Dermis microvascular lymphatic vessel endothelial cell (primary cell): ENCODE measurements around the gene METTL16. TPM values are rescaled to one million over a fixed set of nuclear protein-coding genes. Genes with fewer than 3 reads are reported as not detected.

Source experiments
- DNase-seq, 2 donors: peaks; one replicate each; pipeline versions ENCODE4 v3.0.0 to v3.0.0-alpha.2; 2010; ENCODE audit warnings: low read depth in 2 of 2
- total RNA-seq: library from RNA; depleted of rRNA; stranded (reverse); fragments of >200 nt; gene quantifications from 2 replicates; pipeline ENCODE4 v1.2.1, GENCODE V29; 2014

Gene METTL16
- total RNA-seq, 1 donor from 2014 or later = 9.1 TPM

DNA sequence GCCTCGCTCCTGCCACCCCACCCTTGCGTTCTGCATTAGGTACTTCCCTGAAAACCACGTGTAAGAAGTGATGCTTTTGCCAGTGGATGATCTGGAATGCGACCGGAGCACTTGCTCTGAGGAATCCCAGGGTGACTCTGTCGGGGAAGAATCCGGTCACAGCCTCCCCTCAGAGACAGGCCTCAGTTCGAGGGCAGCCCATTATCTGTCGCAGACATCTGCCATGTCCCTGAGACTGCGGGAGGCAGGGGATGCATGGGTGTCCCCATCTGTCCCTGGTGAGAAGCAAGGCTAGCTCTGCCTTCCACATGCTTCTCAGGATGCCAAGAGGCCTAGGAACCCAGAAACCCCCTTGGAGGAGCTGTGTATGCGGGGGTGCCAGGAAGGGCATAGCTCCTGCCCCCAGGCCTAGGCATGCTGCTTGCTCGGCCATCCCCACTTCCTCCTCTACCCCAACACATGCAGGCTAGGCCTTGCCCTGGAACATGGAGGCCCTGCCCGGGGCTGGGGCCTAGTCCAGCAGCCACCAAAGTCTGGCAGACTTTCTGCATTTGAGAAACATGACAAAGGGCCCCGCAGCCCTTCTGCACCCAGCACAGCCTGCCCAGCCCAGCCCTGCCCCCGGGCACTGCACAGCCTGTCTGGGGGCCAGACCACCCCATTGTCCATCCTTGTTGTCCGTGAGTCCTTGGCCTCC lies 131.3 kb downstream of the METTL16 start:
- no peak for DNase-seq

DNA sequence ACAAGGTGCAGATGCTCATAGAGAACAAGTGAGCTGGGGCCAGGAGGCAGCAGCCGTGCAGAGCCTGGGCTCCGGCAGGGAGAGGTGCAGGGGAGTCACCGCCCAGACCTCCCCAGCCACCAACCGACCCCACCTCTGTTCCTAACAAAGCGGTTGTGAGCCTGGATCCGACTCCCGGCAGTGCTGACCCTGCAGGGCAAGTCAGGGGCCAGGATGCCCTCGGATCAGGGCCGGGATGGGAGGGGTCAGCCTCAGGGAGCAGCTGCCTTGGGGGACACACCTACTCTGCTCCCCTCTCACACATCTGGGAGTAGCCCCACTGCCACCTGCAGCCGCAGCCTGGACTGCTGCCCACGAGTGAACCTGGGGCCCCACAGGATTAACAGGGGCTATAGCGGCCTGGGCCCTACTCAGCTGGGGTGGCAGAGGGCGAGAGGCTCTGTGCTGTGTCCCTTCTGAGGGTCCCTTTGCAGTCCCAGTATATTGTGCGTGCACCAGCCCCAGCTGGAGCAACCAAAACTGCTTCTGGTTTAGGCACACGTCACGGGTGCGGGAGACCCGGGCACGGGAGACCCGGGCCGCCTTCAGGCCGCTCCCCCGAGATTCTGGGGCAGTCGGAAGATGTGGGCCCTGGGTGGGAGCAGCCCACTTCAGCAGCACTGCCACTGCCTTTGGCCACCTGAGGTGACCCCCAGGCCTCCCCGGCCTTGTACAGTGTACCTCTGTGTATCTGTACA lies 132.0 kb downstream of the METTL16 start:
- DNase-seq = no peak

DNA sequence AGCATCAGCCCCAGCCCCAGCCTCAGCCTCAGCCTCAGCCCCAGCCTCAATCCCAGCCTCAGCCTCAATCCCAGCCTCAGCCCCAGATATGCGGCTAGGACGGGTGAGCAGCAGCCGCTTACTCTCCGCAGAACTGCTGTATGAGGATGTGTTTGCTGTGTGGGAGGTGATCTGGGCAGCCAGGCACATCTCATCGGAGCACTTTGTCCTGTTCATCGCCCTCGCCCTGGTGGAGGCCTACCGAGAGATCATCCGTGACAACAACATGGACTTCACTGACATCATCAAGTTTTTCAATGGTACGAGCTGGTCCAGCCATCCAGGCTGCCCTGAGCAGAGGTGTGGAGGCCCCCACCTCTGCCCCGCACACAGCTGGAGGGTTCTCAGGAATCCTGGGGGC lies 132.8 kb downstream of the METTL16 start:
- no peak for DNase-seq

DNA sequence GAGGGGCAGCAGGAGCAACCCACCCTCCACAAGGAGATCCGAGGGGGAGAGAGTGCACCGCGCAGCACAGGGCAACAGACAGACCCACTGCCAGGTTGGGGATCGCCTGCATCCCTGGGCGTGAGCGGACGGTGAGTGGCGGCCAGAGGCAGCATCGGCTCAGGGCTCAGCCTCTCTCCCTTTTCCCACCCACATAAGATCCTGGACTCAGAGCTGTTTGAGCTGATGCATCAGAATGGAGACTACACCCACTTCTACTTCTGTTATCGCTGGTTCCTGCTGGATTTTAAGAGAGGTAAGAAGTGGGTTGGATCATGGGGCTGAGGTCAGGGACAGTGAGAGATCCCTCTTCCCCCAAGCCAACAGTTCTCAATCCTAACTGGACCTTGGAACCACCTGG lies 134.0 kb downstream of the METTL16 start:
- DNase-seq = no peak

DNA sequence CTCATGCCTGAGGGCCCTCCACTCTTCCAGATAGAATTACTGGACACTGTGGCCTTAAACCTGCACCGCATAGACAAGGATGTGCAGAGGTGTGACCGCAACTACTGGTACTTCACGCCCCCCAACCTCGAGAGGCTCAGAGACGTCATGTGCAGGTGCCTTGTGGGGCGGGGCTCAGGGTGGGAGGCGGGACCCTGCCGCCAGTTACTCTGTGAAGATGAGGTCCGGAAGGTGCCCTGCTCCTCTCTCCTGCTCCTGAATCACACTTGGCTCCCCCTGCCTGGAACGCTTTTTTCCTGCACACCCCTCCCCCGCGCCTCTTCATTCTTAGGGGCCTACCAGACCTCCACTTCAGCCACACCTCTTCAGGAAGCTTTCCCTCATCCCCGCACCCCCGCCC lies 135.6 kb downstream of the METTL16 start:
- DNase-seq = no peak

DNA sequence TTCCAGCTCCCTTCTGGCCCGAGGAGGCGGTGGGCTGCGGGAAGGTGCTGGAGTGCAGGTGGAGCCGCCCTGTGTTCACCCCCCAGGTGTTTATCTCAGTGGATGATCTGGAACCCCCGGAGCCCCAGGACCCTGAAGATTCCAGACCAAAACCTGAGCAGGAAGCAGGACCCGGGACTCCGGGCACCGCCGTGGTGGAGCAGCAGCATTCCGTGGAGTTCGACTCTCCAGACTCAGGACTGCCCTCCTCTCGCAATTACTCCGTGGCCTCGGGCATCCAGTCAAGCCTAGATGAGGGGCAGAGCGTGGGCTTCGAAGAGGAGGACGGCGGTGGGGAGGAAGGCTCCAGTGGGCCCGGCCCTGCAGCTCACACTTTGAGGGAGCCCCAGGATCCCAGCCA lies 136.3 kb downstream of the METTL16 start:
- DNase-seq = no peak

DNA sequence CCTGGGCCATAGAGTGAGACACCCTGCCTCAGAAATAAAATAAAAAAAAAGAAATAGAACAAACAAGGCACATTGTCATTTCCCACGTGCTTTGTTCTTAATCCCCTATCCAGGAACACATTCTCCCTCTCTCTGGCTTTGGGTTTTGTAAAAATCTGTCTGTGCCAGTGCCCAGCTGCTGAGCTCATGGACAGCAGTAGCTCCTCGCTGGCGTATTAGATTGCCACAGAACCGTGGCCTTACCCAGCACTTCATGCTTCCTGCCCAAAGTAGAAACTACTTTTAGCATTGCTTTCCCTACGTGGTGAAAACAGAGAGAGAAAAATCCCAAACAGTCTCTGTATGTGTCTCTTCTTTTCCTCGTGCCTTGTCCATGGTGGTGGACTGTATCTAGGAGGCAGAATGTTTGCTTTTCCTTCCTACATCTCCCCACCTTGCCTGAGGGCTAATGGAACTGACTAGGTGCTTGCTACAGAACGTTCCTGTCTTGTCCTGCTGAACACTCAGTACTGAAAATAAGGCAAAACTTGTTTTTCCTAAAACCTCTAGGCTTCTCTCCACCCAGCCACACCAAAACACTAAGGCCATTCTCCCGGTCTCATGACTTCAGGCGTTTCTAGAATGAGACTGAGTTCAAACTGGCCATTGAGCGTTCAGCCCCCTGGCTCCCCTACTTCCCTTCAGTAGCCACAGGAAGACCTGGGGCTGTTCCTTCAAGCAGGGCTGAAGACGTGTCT lies 137.0 kb downstream of the METTL16 start:
- DNase-seq = no peak

DNA sequence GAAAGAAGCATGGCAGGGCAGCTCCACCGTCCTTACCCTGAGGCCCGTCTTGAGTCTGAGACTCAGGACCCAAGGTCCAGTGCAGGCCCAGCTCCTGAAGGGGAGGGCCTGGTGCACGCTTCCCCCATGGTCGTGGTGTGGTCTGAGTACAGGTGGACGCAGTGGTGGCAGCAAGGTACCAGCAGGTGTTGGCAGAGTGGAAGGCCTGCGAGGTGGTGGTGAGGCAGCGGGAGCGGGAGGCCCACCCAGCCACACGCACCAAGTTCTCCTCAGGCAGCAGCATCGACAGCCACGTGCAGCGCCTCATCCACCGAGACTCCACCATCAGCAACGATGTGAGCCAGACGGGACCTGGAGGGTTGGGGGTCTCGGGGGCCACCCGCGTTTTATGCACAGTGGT lies 138.5 kb downstream of the METTL16 start:
- DNase-seq = no peak

DNA sequence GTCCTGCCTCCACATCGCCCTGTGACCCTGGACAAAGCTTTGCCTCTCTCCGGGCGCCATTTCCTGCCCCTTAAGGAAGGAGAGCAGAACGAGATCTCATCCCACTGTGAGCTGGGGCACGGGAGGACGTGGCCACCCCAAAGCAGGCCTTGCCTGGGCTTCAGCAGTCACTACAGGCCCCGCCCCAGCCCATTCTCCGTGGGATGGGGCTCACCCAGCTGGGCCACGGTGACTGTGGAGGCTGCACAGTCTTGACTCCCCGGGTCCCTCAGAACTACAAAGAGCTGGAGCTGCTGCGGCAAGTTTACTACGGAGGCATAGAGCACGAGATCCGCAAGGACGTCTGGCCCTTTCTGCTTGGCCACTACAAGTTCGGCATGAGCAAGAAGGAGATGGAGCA lies 139.0 kb downstream of the METTL16 start:
- DNase-seq = no peak

DNA sequence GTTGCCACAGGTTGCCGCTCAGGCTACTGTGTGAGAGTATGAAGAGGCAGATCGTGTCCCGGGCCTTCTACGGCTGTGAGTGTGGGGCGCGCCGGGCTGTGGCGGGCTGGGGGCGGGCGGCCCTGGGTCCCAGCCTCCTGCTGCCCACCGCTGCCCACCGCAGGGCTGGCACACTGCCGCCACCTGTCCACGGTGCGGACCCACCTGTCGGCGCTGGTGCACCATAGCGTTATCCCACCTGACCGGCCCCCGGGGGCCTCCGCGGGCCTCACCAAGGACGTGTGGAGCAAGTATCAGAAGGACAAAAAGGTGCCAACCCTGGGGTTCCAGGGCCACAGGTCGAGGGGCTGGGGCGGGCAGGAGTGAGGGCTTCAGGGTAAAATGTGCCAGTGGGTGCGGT lies 139.5 kb downstream of the METTL16 start:
- DNase-seq = no peak

DNA sequence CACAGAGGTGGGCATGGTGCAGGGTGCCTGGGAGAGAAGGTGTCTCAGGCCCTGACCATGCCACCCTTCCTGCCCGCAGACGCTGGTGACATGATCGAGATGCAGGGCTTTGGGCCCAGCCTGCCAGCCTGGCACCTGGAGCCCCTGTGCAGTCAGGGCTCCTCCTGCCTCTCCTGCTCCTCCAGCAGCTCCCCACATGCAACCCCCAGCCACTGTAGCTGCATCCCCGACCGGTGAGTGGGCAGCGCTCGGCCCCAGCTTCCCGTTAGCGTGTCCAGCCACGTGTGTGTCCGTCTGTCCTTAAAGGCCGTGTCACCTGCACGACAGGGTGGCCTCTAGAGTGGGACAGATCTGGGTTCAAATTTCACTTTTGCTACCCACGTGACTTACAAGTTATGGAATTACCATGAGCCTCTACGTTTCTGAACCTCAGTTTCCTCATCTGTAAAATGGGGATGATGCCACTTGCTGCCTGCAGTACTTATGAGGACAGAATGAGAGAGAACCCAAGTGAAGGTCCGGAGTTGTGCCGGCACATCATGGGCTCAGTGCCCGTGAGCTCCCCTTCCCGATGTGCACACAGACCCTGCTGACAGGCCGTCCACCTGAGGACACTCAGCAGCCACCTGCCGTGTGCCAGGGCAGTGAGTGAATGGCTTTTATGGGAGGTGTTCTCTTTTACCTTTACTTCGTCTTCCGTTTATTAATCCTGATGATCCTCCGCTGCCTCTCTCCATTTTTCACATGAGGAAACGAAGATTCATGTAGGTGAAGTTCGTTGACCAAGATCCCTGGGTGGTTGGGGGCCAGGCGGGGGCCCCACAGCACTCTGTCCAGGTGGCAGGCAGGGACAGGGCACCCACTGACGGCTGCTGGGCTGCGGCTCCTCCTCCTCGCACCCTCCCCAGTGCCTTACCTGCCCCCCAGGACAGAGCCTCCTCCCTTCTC lies 140.2 kb downstream of the METTL16 start:
- no peak for DNase-seq

DNA sequence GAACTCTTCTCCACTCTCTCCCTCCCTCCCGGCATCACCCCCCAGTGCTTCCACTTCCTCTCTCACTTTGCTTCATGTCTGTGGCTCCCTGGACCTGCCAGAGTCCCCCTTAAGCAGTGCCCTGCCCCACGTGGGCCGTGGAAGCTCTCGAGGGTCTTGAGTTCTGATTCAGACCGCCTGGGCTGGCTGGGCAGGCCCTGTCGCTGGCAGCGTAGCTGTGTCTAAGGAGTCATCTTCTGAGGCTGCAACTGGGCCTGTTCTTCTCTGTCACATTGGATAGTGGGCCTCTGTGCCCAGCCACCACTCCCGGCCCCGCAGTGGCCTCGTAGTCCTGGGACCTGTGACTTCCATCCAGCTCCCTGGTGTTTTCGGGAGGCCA lies 141.5 kb downstream of the METTL16 start:
- no peak for DNase-seq

DNA sequence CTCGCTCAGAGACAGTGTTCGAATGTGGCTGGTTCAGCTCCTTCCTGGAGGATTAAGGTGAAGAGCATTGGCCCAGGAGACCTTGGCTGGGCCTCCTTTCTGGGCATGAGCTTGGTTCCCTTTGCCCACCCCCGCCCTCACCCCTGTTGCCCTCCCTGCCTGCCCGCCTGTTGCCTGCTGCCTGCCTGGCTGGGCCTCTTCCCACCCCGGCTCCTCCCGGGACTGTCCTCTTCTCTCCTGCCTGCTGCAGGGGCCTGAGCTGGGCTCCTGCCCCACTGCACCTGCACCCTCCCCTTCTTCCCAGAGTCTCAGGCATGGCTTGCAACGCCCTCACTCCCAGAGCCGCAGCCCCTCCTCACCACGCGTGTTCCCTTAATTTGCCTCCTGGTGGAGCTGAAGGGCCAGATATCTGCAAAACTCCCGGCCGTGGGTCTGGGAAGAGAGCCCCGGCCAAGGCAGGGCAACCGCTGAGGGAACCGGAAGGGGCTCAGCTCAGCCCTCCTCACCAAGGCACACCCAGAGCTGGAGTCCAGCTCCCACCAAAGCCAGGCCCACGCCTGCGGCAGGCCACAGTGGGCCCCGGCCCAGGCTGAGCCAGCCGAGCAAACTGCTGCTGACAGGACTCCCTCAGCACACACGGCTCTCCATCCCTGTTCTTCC lies 142.0 kb downstream of the METTL16 start:
- no peak for DNase-seq

DNA sequence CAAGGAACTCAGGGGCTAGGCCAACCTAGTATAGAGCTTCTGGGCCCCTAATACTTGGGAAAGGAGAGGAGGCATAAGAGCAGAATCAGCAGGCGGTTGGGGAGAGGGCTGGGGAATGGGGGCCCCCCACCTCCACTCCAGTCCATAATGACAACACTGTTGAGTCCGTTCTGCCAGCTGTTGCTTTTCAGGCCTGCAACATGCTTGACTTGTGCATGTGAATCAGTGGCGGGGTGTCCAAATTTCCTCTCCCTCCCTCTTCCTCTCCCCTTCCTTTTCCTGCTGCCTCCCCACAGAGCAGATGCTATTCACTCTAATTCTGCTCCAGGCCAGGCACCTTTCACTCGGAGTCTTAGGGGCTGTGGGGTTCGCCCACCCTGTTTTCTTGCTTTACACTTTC lies 142.6 kb downstream of the METTL16 start:
- DNase-seq = peak in 1 of 2 donors; percentile 23

DNA sequence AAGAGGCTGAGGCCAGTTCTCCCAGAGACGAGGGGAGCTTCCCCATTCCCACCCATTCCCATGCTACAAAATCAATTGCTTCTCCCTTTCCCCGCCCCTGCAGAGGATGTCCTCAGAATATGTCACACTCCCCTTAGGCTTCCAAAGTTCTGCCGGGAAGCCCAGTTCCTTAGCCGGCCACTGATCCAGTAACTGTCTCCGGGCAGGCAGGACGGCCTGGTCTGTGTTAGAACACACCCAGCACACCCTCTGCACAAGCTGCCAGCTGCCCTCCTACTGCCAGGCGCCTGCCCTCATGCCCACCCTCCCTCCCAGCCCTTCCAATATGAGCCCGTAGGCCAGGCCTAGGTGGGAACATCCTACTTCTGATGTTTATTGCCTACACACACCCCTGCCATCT lies 143.3 kb downstream of the METTL16 start:
- no peak for DNase-seq

DNA sequence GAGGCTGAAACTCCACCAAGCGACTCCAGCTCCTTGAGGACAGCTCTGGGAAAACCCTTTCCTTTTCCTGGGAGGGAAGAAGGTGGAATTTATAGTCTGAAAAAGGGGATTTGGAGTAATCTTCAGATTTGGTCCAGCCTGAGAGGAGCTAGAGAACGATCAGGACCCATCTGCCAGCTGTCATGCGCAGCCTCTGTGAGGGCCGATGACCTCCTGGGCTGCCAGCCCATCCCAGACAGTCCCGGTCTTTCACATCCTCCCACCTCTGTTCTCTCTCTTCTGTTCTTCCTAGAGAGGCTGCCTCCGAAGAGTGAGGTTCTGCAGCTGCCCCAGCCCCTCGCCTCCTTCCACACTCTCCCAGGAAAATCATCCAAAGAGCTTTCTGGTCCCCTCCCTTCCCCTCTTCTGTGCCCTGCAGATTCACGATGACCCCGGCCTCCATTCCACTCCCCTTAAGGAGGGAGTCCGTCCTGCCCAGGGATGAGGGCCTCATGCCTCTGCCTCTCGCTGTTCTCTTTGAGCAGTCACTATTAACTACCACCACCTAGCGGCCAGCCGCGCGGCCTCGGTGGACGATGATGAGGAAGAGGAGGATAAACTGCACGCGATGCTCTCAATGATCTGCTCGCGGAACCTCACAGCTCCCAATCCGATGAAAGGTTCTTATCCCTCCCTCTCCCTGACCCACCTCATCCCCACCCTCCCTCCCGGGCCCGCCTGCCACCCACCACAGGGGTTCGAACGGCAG lies 144.8 kb downstream of the METTL16 start:
- DNase-seq = no peak
